PFSK-1 (cell line): Measurements from ENCODE around the gene LHX4.

Experiments used
- FOXP2 ChIP-seq: optimal IDR thresholded peaks from 2 replicates; pipeline ENCODE3; 2011; ENCODE audit warnings: borderline replicate concordance, control low read depth, inconsistent platforms; ENCODE audit not compliant: insufficient read depth; ENCODE audit errors: extremely low read length, extremely low read depth
- POLR2AphosphoS5 ChIP-seq: IDR thresholded peaks from 2 replicates; pipeline ENCODE4 v1.6.1; 2012; ENCODE audit warnings: low read depth, mild to moderate bottlenecking, control low read depth, low read length, moderate library complexity
- SIN3A ChIP-seq: IDR thresholded peaks from 2 replicates; pipeline ENCODE4 v1.6.1; 2012; ENCODE audit warnings: mild to moderate bottlenecking, low read length, moderate library complexity, borderline replicate concordance; ENCODE audit not compliant: insufficient read depth
- TAF1 ChIP-seq: IDR thresholded peaks from 2 replicates; pipeline ENCODE4 v1.6.1; 2012; ENCODE audit warnings: low read length, control low read depth, borderline replicate concordance; ENCODE audit not compliant: insufficient read depth
- TF ChIP-seq, protein P1 (sequence below), 2 experiments: IDR thresholded peaks; 2 replicates each; pipeline versions ENCODE4 v1.6.1 to v1.8.0; 2011 to 2012; ENCODE audit warnings: low read depth in 2 of 2, low read length in 2 of 2, control low read depth in 1 of 2, inconsistent platforms in 1 of 2, mild to moderate bottlenecking in 1 of 2, moderate library complexity in 1 of 2; ENCODE audit not compliant: insufficient read depth in 1 of 2

The LHX4 gene

DNA sequence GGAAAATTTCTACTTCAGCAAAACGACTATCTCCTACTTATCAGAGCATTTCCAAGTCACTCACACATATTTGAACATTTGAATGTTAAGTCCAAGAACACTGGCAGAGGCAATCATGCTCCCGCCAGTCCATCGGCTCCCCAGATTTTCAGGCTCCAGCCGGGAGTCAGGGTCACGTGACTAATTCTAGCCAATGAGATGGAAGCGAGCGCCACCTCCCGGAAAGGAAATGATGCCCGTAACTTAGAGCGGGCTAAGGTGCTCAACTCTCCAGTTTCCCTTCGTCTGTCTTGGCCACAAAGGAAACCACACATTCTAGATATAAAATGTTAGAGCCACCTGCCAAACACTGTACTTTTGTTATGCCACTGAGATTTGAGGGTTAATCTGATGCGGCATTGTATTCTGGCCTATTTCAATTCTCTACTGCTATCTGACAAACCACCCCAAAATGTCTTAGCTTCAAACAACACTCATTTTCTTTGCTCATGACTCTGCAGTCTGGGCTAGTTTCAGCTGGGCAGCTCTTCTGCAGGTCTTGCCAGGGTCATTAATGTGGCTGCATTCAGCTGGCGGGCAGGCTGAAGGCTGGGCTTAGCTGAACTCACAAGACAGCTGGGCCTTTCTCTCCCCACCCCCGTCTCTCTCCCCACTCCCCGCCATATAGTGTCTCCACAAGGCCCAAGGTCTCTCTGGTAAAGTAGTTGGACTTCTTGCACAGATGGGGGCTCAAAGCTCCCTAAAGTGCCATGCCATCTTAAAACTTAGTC is 16.5 kb upstream of the LHX4 start:
- TF ChIP-seq FOXP2, result no peak
- TF ChIP-seq POLR2AphosphoS5, result no peak

DNA sequence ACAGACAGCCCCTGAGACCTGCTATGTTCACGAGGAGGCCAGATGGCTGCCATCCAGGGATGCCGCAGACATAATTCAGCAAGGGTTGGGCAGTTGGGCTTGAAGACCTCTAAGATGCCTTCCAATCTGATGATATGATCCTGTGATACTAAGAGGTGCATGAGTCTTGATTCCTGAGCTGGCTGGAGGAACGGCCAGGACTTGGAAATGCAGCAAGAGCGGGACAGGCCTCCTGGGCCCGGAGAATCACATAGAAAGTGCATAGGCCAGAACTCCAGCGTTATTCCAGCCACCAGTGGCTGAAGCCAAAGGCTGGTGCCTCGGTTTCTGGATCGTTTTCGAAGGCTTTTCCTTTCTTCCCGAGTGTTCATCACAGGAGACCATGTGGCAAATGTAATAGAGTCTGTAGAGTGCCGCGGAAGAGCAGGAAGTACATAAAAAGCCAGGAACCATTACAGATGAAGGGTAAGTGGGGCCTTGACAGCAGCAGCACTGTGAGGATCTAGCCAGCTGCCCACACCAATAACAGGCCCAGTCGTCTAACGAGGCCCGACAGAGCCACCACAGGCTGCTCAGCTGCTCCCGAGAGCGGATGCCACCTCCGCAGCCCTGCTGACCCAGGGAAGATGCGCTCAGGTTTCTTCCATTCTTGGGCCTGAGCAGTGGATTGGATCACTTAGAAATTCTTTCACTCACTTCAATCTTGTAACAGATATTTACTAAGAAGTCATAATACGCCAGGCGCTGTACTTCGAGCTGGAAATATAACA is 14.0 kb upstream of the LHX4 start:
- TF ChIP-seq POLR2AphosphoS5, result no peak
- no peak for TF ChIP-seq FOXP2
- TF ChIP-seq SIN3A, result no peak
- TF ChIP-seq TAF1, result no peak
- TF ChIP-seq, protein P1, sequence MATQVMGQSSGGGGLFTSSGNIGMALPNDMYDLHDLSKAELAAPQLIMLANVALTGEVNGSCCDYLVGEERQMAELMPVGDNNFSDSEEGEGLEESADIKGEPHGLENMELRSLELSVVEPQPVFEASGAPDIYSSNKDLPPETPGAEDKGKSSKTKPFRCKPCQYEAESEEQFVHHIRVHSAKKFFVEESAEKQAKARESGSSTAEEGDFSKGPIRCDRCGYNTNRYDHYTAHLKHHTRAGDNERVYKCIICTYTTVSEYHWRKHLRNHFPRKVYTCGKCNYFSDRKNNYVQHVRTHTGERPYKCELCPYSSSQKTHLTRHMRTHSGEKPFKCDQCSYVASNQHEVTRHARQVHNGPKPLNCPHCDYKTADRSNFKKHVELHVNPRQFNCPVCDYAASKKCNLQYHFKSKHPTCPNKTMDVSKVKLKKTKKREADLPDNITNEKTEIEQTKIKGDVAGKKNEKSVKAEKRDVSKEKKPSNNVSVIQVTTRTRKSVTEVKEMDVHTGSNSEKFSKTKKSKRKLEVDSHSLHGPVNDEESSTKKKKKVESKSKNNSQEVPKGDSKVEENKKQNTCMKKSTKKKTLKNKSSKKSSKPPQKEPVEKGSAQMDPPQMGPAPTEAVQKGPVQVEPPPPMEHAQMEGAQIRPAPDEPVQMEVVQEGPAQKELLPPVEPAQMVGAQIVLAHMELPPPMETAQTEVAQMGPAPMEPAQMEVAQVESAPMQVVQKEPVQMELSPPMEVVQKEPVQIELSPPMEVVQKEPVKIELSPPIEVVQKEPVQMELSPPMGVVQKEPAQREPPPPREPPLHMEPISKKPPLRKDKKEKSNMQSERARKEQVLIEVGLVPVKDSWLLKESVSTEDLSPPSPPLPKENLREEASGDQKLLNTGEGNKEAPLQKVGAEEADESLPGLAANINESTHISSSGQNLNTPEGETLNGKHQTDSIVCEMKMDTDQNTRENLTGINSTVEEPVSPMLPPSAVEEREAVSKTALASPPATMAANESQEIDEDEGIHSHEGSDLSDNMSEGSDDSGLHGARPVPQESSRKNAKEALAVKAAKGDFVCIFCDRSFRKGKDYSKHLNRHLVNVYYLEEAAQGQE (IDR thresholded peaks at IDR 0.05; ENCODE audit: insufficient read depth in 1 of 2, low read depth in 2 of 2, low read length in 2 of 2), result no peak

DNA sequence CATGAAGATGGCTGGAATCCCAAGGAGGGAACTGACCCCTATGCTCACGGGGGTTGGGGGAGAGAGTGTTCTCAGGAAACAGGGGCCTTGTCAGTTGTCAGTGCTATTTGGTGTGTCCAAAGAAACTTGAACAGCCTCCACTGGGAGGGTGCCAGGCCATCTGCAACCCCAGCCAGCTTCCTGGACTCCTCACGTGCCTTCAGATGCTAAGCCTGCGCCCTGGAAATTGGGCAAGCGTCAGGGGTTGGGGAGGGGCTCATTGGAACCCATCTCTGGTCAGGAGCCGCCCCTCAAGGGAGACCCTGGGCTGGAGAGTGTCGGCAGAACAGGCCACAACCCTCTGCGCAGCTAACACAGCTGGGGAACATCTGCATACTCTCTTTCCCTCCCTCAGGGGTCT is 13.1 kb upstream of the LHX4 start:
- TF ChIP-seq, protein P1 (IDR thresholded peaks at IDR 0.05; ENCODE audit: insufficient read depth in 1 of 2, low read depth in 2 of 2, low read length in 2 of 2), result no peak
- no peak for TF ChIP-seq POLR2AphosphoS5
- TF ChIP-seq FOXP2, result no peak
- TF ChIP-seq SIN3A, result no peak
- TF ChIP-seq TAF1, result no peak

DNA sequence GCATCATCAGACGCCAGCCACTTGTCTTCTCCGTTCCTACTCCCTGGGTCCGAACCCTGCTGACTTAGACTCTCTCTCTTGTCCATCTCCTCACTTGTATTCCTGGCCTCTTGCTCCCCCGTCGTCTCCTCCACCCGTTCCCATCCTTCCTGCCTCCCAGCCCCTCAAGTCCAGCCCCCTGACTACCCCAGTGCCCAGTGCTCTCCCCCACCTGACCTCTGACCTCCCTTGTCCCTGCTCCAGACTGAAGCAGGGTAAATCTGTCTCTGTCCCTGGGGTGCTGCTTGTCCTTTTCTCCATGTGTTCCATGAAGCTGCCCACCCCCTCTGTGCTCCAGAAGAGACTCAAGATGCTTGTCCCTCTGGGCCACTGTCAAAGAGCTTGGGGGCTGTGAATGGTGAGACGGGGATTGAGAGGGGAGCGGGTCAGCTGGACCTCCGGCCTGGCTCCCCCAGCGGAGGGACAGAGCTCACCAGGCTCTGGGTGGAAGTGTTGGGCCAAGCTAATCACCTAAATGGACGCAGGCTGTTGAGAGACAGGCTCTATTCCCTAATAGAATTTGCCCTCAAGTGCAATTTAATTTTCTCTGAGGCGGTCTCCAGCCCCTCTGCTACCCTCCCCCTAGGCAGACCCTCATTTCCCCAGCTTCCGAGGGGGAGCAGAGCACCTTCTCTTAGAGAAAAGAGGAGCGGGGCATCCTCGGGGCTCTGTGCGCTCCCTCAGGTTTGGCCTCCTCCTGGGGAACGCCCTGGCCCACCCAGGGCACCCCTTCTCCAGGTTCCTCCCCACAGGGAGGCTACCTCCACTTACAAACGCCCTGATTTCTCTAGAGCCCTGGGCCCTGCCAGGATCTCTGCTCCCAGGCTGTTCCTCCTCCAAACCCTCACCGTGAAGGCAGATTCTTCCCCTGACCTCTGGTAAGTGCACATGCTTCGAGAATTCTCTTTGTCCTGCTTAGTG is 11.0 kb upstream of the LHX4 start:
- no peak for TF ChIP-seq POLR2AphosphoS5
- TF ChIP-seq, protein P1 (IDR thresholded peaks at IDR 0.05; ENCODE audit: insufficient read depth in 1 of 2, low read depth in 2 of 2, low read length in 2 of 2), result no peak
- TF ChIP-seq FOXP2, result no peak
- no peak for TF ChIP-seq SIN3A
- no peak for TF ChIP-seq TAF1

DNA sequence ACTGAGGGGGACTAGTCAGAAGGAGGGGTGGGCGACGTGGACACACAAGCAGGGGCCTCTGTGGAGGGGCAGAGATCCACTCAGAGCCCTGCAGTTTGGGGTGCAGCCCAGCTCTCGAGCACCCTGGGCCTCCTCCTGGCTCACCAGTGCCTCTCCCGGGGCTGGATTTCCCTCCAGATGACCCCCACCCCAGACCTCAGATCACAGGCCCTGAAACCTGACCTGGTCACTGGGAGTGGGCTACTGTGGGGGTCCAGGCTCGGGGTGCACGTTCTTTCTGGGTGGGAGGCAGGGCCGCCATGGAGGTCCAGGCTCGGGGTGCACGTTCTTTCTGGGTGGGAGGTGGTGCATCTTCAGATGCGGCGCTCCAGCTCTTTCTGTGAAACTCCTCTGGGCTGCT is 10.3 kb upstream of the LHX4 start:
- TF ChIP-seq, protein P1 (IDR thresholded peaks at IDR 0.05; ENCODE audit: insufficient read depth in 1 of 2, low read depth in 2 of 2, low read length in 2 of 2), result no peak
- TF ChIP-seq TAF1 (no peak), SIN3A (no peak), POLR2AphosphoS5 (no peak), FOXP2 (no peak)
